ENCODE measurements around the gene MRPS21.
A peak's percentile ranks its signal among the peaks of the same experiment; 100 is the strongest.

MRPS21 gene

GRCh38 chr1:150268340-150268704, 25.3 kb upstream of the MRPS21 start:
- ChIA-PET CTCF (interaction anchor here (0.6 to 1.3 kb wide), 2 partner anchors 11 to 13 kb away, joined by 3 to 5 read pairs; partner anchors contain the start of gene CA14), POLR2A (ENCODE audit: low non-redundant PET) (interaction anchor here (0.6 kb wide), 1 partner anchor 23 kb away, joined by 3 read pairs; no protein-coding TSS in a partner anchor)
- TF ChIP-seq CTCF (conservative IDR thresholded peaks at IDR 0.05; ENCODE audit: low read depth): no peak
- DNase-seq (ENCODE audit: low spot score): peak; percentile 32
- peak overlapping the region; percentile 84 for H3K27ac ChIP-seq

GRCh38 chr1:150268705-150269403, 24.8 kb upstream of the MRPS21 start, which contains the start of gene APH1A:
TSS of gene APH1A (minus strand) at chr1:150269016. CDS start at chr1:150268810, 206 bp downstream.
- DNase-seq (ENCODE audit: low spot score): peak; percentile 98
- peak within 1 kb of the TSS; percentile 84 for H3K27ac ChIP-seq
- CTCF ChIA-PET: interaction anchor here (0.6 to 1.3 kb wide), 2 partner anchors 11 to 13 kb away, joined by 3 to 5 read pairs; partner anchors contain the start of gene CA14
- POLR2A ChIA-PET (ENCODE audit: low non-redundant PET): interaction anchor here (0.6 kb wide), 1 partner anchor 24 kb away, joined by 3 read pairs; no protein-coding TSS in a partner anchor
- TF ChIP-seq CTCF (conservative IDR thresholded peaks at IDR 0.05; ENCODE audit: low read depth): no peak

GRCh38 chr1:150269451-150269850, 24.2 kb upstream of the MRPS21 start:
- no peak for TF ChIP-seq CTCF (conservative IDR thresholded peaks at IDR 0.05; ENCODE audit: low read depth)
- POLR2A ChIA-PET (ENCODE audit: low non-redundant PET): no interaction called here
- CTCF ChIA-PET: interaction anchor here (0.5 to 1.3 kb wide), 2 partner anchors 12 to 82 kb away, joined by 5 read pairs; no protein-coding TSS in a partner anchor
- peak overlapping the region; percentile 84 for H3K27ac ChIP-seq
- DNase-seq (ENCODE audit: low spot score): no peak

GRCh38 chr1:150271291-150271959, 22.2 kb upstream of the MRPS21 start:
- ChIA-PET CTCF (no interaction called here), POLR2A (ENCODE audit: low non-redundant PET) (no interaction called here)
- TF ChIP-seq CTCF (conservative IDR thresholded peaks at IDR 0.05; ENCODE audit: low read depth): no peak
- H3K27ac ChIP-seq: no peak overlapping the region
- DNase-seq (ENCODE audit: low spot score): no peak

- POLR2A ChIA-PET (ENCODE audit: low non-redundant PET): no interaction called here
- CTCF ChIA-PET: interaction anchor here (0.9 kb wide), 1 partner anchor 17 kb away, joined by 3 read pairs; no protein-coding TSS in a partner anchor
These were observed 20.4 kb upstream of the MRPS21 start for GRCh38 chr1:150273311-150273710.

More at GRCh38 chr1:150273311-150273710, 20.4 kb upstream of the MRPS21 start:
- no peak overlapping the region for H3K27ac ChIP-seq
- TF ChIP-seq CTCF (conservative IDR thresholded peaks at IDR 0.05; ENCODE audit: low read depth): no peak
- no peak for DNase-seq (ENCODE audit: low spot score)

Data from RWPE1 (cell line).